ENCODE results near the gene KLHL41. TPM values are rescaled to one million over a fixed set of nuclear protein-coding genes. Genes with fewer than 3 reads are reported as not detected.

The KLHL41 gene
- total RNA-seq, 1 experiment from 2014 or later: 0.15 TPM

- TF ChIP-seq REST (IDR thresholded peaks at IDR 0.05; ENCODE audit: low read depth) (no peak), CEBPB (IDR thresholded peaks at IDR 0.05; ENCODE audit: low read depth) (no peak), RAD21 (IDR thresholded peaks at IDR 0.05; ENCODE audit: low read depth) (no peak)
Measured at GRCh38 chr2:169509298-169509885, at the start of gene KLHL41 (continued).

- Histone ChIP-seq H2AFZ (ENCODE audit: low read depth, low read length, poor library complexity, severe bottlenecking) (no peak overlapping the region), H3K36me3 (ENCODE audit: control insufficient read depth in 1 of 2, insufficient read depth in 2 of 2, low read length in 2 of 2) (no peaks in the 10 kb centered on the region), H3K9me2 (ENCODE audit: insufficient read depth) (no peaks in the 10 kb centered on the region), H3K27me3 (ENCODE audit: insufficient read depth, low read length) (no peaks in the 10 kb centered on the region), H3K27ac (ENCODE audit: low read depth, low read length) (no peak overlapping the region), H4K20me1 (ENCODE audit: insufficient read depth) (no peaks in the 10 kb centered on the region), H3K79me2 (ENCODE audit: insufficient read depth, low read length) (no peaks in the 10 kb centered on the region), H3K9me3 (ENCODE audit: control insufficient read depth in 1 of 2, insufficient read depth in 1 of 2, low read depth in 1 of 2, low read length in 2 of 2) (no peaks in the 10 kb centered on the region), H3K4me3 (replicated peaks in 1 of 2; ENCODE audit: low read depth in 1 of 2, low read length in 2 of 2) (no peak overlapping the region), H3K4me1 (ENCODE audit: control insufficient read depth in 1 of 2, insufficient read depth in 2 of 2, low read length in 2 of 2) (no peaks in the 10 kb centered on the region), H3K9ac (ENCODE audit: low read length) (no peak overlapping the region), H3K4me2 (ENCODE audit: low read length) (no peak overlapping the region)
- ChIA-PET RAD21 (ENCODE audit: low non-redundant PET in 1 of 2, low total read pairs in 2 of 2, uncharacterized antibody in 2 of 2, unreplicated experiment in 2 of 2) (no interaction called here), POLR2A (no interaction called here), CTCF (no interaction called here)
- TF ChIP-seq SRF (IDR thresholded peaks at IDR 0.05; ENCODE audit: low read depth) (no peak), ATF3 (IDR thresholded peaks at IDR 0.05) (no peak), EGR1 (IDR thresholded peaks at IDR 0.05; ENCODE audit: low read depth) (no peak), CTCF (IDR thresholded peaks at IDR 0.05 in 2 of 3, conservative IDR thresholded peaks at IDR 0.05 in 1 of 3; ENCODE audit: borderline replicate concordance in 1 of 3, insufficient read depth in 1 of 3, low read depth in 2 of 3, low read length in 2 of 3) (no peak), YY1 (IDR thresholded peaks at IDR 0.05; ENCODE audit: extremely low read depth, insufficient replicate concordance, low read depth, low read length) (no peak), ZNF274 (IDR thresholded peaks at IDR 0.05; ENCODE audit: low read depth, low read length) (no peak), RAD21 (IDR thresholded peaks at IDR 0.05; ENCODE audit: low read depth) (no peak), SP1 (IDR thresholded peaks at IDR 0.05; ENCODE audit: low read depth) (no peak)
- no peak for DNase-seq (ENCODE audit: low read depth, low spot score)
- no peak for ATAC-seq
- BruUV-seq (replicated peaks): no TSS peak
- intact Hi-C loops (cut with micrococcal nuclease): no loop called here
Measured at GRCh38 chr2:169461143-169461542, 48.4 kb upstream of the KLHL41 start.

All from HCT116 (cell line).